ENCODE measurements around the gene BRME1. TPM values are rescaled to one million over a fixed set of nuclear protein-coding genes. Genes with fewer than 3 reads are reported as not detected.

Gene BRME1
- total RNA-seq, 4 donors from 2014 or later: 1.9 to 2.4 (median 2.2) TPM; not detected in 1

DNA sequence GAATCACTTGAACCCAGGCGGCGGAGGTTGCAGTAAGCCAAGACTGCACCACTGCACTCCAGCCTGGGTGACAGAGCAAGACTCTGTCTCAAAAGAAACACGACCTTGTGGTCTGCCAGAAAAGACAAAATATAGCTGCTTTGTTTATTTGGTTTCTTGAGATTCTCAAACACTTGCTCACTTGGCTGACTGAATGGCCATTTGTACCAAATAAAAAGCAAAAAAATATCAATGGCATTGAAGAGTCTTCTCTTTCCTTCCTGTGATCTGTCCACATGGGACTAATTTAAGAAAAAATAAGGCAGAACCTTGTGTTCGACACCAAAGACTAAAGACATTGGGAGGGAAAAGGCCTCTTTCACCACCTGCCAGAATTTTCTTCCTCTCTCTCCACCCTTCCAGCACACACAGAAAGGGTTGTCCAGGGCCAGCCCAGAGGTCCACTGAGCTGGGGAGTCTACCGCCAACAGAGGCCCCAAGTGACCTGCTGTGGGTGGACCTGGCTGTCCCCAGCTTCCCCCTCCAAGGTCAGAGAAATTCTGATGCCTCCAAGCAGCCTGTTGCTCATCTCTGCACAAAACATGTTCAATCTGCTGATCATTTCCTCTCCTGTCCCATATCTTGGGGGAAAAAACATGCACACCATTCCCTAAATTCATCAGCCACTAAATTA lies 5.9 kb downstream of the BRME1 start:
- Histone ChIP-seq H3K4me3 (no peak overlapping the region), H3K4me1 (no peaks in the 10 kb centered on the region), H3K27me3 (no peaks in the 10 kb centered on the region), H3K36me3 (no peaks in the 10 kb centered on the region), H3K9me3 (no peaks in the 10 kb centered on the region), H3K27ac (no peak overlapping the region)
- no peak for ATAC-seq
- TF ChIP-seq, protein P1, sequence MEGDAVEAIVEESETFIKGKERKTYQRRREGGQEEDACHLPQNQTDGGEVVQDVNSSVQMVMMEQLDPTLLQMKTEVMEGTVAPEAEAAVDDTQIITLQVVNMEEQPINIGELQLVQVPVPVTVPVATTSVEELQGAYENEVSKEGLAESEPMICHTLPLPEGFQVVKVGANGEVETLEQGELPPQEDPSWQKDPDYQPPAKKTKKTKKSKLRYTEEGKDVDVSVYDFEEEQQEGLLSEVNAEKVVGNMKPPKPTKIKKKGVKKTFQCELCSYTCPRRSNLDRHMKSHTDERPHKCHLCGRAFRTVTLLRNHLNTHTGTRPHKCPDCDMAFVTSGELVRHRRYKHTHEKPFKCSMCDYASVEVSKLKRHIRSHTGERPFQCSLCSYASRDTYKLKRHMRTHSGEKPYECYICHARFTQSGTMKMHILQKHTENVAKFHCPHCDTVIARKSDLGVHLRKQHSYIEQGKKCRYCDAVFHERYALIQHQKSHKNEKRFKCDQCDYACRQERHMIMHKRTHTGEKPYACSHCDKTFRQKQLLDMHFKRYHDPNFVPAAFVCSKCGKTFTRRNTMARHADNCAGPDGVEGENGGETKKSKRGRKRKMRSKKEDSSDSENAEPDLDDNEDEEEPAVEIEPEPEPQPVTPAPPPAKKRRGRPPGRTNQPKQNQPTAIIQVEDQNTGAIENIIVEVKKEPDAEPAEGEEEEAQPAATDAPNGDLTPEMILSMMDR (IDR thresholded peaks at IDR 0.05): no peak
- TF ChIP-seq EP300 (IDR thresholded peaks at IDR 0.05): no peak
- TF ChIP-seq POLR2AphosphoS5 (IDR thresholded peaks at IDR 0.05): no peak
- TF ChIP-seq POLR2A (IDR thresholded peaks at IDR 0.05): no peak
- WGBS, 2 donors (ENCODE audit: low coverage in 1 of 2): 52 to 58% methylated on average over 4 to 5 of the region's 5 CpGs

DNA sequence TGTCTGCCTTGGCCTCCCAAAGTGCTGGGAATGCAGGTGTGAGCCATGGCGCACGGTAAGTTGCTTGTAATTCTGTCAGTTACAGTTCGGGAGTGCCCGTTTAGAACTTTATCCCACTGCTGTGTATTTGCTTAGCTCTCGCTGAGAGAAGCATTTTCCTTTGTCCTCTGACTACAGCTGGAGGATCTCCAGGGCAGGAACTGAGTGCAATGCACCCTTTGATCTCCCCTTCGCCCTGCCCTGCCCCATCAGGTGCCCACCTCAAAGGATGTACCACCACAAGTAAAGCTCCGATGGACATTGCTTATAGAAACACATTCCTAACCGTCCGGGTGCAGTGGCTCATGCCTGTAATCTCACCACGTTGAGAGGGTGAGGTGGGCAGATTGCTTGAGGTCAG lies 6.5 kb downstream of the BRME1 start:
- no peaks in the 10 kb centered on the region for H3K36me3 ChIP-seq
- no peak overlapping the region for H3K4me3 ChIP-seq
- no peaks in the 10 kb centered on the region for H3K27me3 ChIP-seq
- TF ChIP-seq, protein P1 (IDR thresholded peaks at IDR 0.05): no peak
- TF ChIP-seq EP300 (IDR thresholded peaks at IDR 0.05) (no peak), POLR2A (IDR thresholded peaks at IDR 0.05) (no peak), POLR2AphosphoS5 (IDR thresholded peaks at IDR 0.05) (no peak)
- no peaks in the 10 kb centered on the region for H3K9me3 ChIP-seq
- H3K27ac ChIP-seq: no peak overlapping the region
- H3K4me1 ChIP-seq: no peaks in the 10 kb centered on the region
- ATAC-seq: no peak
- 71 to 100% methylated on average over 1 to 4 of the region's 10 CpGs for WGBS, 2 donors (ENCODE audit: low coverage in 1 of 2)

DNA sequence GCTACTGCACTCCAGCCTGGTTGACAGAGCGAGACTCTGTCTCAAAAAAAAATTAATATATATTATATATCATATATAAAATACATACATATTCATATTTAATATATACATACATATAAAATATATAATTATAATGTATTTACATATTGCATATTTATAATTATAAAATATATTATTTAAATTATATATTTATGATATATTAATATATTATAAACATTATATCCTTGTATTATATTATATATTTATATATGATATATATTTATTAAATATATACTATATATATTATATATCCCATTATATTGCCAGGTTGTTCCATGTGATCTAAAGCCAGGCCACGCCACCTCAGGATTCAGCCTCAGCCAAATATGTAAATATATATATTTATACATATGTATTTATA lies 9.7 kb downstream of the BRME1 start:
- Histone ChIP-seq H3K4me3 (no peak overlapping the region), H3K27ac (no peak overlapping the region), H3K4me1 (no peaks in the 10 kb centered on the region), H3K27me3 (no peaks in the 10 kb centered on the region), H3K36me3 (no peaks in the 10 kb centered on the region), H3K9me3 (no peaks in the 10 kb centered on the region)
- WGBS, 2 donors (ENCODE audit: low coverage in 1 of 2): 97 to 100% methylated on average over 1 to 2 of the region's 2 CpGs
- no peak for ATAC-seq
- TF ChIP-seq, protein P1 (IDR thresholded peaks at IDR 0.05): no peak
- TF ChIP-seq POLR2AphosphoS5 (IDR thresholded peaks at IDR 0.05) (no peak), POLR2A (IDR thresholded peaks at IDR 0.05) (no peak), EP300 (IDR thresholded peaks at IDR 0.05) (no peak)

DNA sequence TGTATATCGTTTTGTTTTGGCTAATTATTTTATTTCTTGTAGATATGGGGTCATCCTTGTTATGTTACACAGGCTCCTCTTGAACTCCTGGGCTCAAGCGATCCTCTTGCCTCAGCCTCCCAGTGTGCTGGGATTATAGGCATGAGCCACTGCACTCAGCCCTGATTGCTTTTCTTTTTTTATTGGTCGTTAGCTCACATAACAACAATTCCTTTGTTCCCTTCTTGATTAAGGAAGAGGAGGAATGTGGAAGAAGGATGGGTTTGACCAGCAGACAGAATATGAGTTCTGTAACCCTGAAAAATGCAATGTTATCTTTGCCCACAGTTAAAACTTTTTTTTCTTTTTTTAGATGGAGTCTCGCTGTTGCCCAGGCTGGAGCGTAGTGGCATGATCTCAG lies 11.4 kb downstream of the BRME1 start:
- no peak for TF ChIP-seq POLR2A (IDR thresholded peaks at IDR 0.05)
- TF ChIP-seq EP300 (IDR thresholded peaks at IDR 0.05): no peak
- TF ChIP-seq, protein P1 (IDR thresholded peaks at IDR 0.05): no peak
- no peak for TF ChIP-seq POLR2AphosphoS5 (IDR thresholded peaks at IDR 0.05)
- Histone ChIP-seq H3K27me3 (no peaks in the 10 kb centered on the region), H3K4me1 (no peaks in the 10 kb centered on the region), H3K27ac (no peak overlapping the region), H3K9me3 (no peaks in the 10 kb centered on the region), H3K36me3 (no peaks in the 10 kb centered on the region), H3K4me3 (no peak overlapping the region)
- WGBS, 2 donors (ENCODE audit: low coverage in 1 of 2): 79 to 84% methylated on average over 4 to 5 of the region's 5 CpGs
- ATAC-seq: no peak

DNA sequence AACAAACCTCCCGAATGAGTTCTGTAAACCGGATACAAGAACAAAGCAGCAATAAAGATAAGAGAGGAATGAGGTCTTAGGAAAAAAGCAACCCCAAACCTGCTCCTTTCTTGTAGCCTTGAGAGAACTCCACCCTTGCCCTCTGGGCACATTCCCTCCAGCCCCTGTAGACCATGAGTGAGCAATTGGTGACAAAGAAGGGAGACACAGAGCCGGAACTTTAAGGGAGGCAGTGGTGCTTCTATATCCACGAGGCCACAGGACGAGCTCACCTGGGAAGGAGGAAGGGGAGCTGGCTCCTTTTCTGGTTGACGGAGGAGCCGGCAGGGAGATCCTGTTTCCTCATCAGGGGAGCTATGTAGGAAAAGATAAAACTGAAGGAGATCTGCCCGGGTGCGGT lies 13.0 kb downstream of the BRME1 start:
- H3K36me3 ChIP-seq: no peaks in the 10 kb centered on the region
- no peak overlapping the region for H3K27ac ChIP-seq
- no peak overlapping the region for H3K4me3 ChIP-seq
- ATAC-seq: no peak
- H3K9me3 ChIP-seq: no peaks in the 10 kb centered on the region
- H3K27me3 ChIP-seq: no peaks in the 10 kb centered on the region
- TF ChIP-seq EP300 (IDR thresholded peaks at IDR 0.05) (no peak), POLR2A (IDR thresholded peaks at IDR 0.05) (no peak), POLR2AphosphoS5 (IDR thresholded peaks at IDR 0.05) (no peak)
- TF ChIP-seq, protein P1 (IDR thresholded peaks at IDR 0.05): no peak
- H3K4me1 ChIP-seq: no peaks in the 10 kb centered on the region
- 57 to 100% methylated on average over 1 to 7 of the region's 9 CpGs for WGBS, 2 donors (ENCODE audit: low coverage in 1 of 2)
